ENCODE data around the gene PARD3B. TPM values are rescaled to one million over a fixed set of nuclear protein-coding genes. Genes with fewer than 3 reads are reported as not detected.

PARD3B gene
- total and polyA plus RNA-seq, 2 donors from 2014 or later: 5.3 to 29.6 TPM

DNA sequence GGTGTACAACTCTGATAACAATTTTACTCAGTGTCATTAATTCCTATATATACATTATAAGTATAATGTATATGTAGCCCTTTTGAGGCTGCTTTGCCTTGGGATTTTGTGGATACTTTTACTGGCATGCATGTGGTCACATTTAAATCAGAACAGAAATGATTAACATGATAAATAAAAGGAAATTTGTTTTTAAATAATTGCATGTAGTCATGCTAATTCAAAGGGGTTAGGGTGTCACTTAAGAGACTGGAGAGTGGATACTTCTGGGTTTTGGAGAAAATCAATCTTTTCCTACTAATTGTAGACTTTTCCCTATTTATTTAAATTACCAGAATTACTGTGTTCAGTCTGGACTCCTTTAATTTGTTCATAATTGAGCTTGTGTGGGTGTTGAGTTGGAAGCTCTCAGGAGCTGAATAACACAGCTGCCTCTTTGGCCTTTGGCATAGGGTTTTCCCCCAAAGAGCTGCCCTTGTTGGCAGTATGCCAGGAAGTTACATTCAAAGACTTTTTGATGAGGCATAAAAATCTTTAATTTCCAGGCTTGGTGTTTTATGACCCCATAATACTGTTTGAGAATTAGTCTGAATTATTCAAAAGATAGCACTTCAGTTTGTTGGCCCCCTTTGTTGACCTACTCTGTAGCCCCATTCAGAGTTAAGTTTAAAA lies 652.3 kb downstream of the PARD3B start:
- TF ChIP-seq, protein P1, sequence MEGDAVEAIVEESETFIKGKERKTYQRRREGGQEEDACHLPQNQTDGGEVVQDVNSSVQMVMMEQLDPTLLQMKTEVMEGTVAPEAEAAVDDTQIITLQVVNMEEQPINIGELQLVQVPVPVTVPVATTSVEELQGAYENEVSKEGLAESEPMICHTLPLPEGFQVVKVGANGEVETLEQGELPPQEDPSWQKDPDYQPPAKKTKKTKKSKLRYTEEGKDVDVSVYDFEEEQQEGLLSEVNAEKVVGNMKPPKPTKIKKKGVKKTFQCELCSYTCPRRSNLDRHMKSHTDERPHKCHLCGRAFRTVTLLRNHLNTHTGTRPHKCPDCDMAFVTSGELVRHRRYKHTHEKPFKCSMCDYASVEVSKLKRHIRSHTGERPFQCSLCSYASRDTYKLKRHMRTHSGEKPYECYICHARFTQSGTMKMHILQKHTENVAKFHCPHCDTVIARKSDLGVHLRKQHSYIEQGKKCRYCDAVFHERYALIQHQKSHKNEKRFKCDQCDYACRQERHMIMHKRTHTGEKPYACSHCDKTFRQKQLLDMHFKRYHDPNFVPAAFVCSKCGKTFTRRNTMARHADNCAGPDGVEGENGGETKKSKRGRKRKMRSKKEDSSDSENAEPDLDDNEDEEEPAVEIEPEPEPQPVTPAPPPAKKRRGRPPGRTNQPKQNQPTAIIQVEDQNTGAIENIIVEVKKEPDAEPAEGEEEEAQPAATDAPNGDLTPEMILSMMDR (IDR thresholded peaks at IDR 0.05; ENCODE audit: borderline replicate concordance, extremely low read depth, insufficient read depth): no peak
- H3K9ac ChIP-seq (ENCODE audit: low read length in 3 of 3): no peak overlapping the region
- H3K4me3 ChIP-seq (ENCODE audit: low read length in 3 of 3): no peak overlapping the region
- DNase-seq: no peak
- FAIRE-seq: no peak
- no peaks in the 10 kb centered on the region for H3K27me3 ChIP-seq (ENCODE audit: control insufficient read depth, insufficient read depth, low read length)
- no peak overlapping the region for H3K27ac ChIP-seq (ENCODE audit: low read depth in 2 of 2, low read length in 2 of 2)
- H3K9me3 ChIP-seq (ENCODE audit: control insufficient read depth in 2 of 3, insufficient read depth in 1 of 3, low read length in 3 of 3): no peaks in the 10 kb centered on the region
- intact Hi-C loops (cut with DNase I): no loop called here
- H3K4me1 ChIP-seq (ENCODE audit: control insufficient read depth in 2 of 3, insufficient read depth in 2 of 3, low read depth in 1 of 3, low read length in 3 of 3): no peaks in the 10 kb centered on the region
- no peaks in the 10 kb centered on the region for H3K36me3 ChIP-seq (ENCODE audit: control insufficient read depth in 2 of 3, insufficient read depth in 3 of 3, low read length in 3 of 3)

DNA sequence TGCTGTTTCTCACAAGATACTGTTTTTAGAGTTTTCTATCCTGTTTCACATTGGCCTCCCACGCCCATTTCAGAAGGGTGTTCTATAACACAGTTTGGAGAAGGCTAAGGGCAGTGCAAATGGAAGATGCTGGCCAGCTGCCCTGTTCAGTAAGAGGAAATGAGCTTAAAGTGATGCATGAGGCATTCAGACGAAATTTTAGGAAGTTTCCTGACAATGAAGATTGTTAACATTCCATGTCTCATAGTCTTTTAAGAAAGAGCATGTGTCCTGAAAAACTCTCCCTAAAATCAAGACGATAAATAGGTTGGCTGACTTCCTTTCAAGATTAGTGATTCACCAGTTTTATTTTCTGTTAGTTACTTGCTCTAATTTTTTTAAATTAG lies 652.9 kb downstream of the PARD3B start:
- TF ChIP-seq, protein P1 (IDR thresholded peaks at IDR 0.05; ENCODE audit: borderline replicate concordance, extremely low read depth, insufficient read depth): no peak
- Histone ChIP-seq H3K27ac (ENCODE audit: low read depth in 2 of 2, low read length in 2 of 2) (no peak overlapping the region), H3K9ac (ENCODE audit: low read length in 3 of 3) (no peak overlapping the region), H3K27me3 (ENCODE audit: control insufficient read depth, insufficient read depth, low read length) (no peaks in the 10 kb centered on the region), H3K36me3 (ENCODE audit: control insufficient read depth in 2 of 3, insufficient read depth in 3 of 3, low read length in 3 of 3) (no peaks in the 10 kb centered on the region), H3K9me3 (ENCODE audit: control insufficient read depth in 2 of 3, insufficient read depth in 1 of 3, low read length in 3 of 3) (no peaks in the 10 kb centered on the region), H3K4me1 (ENCODE audit: control insufficient read depth in 2 of 3, insufficient read depth in 2 of 3, low read depth in 1 of 3, low read length in 3 of 3) (no peaks in the 10 kb centered on the region), H3K4me3 (ENCODE audit: low read length in 3 of 3) (no peak overlapping the region)
- DNase-seq: peak in 2 of 5 donors; percentile 22 to 66
- peak; percentile 87 for FAIRE-seq
- intact Hi-C loops (cut with DNase I): no loop called here

DNA sequence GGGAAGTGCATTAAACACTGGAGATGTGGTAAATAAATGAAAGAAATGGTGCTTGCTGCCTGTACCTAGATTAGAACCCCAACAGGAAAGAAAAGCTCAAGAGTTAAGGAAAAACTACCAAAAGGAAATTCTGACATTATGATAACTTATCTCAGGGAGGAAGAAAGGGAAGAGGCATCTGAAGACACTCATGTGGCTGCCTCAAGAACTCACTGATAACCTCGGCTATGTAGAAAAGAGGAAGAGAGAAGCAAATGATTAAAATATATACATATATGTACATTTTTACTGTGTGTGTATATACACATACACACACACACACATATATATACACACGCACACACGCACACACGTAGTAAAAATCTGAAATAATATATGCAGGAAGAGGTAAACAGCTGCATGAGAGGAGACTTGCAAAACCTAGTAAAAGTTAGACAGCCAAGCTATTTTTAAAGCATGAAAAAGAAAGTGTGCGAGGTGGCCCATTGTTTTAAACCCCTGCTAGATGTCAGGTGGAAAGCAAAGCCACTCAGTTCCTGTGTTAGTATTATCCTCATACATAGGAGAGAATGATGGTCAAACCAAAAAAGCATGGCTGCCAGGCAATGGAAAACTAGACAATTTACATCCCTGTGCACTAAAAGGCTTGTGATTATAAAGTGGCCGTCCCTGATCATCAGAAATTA lies 654.0 kb downstream of the PARD3B start:
- no peak overlapping the region for H3K9ac ChIP-seq (ENCODE audit: low read length in 3 of 3)
- H3K36me3 ChIP-seq (ENCODE audit: control insufficient read depth in 2 of 3, insufficient read depth in 3 of 3, low read length in 3 of 3): no peaks in the 10 kb centered on the region
- H3K27me3 ChIP-seq (ENCODE audit: control insufficient read depth, insufficient read depth, low read length): no peaks in the 10 kb centered on the region
- no peaks in the 10 kb centered on the region for H3K4me1 ChIP-seq (ENCODE audit: control insufficient read depth in 2 of 3, insufficient read depth in 2 of 3, low read depth in 1 of 3, low read length in 3 of 3)
- H3K27ac ChIP-seq (ENCODE audit: low read depth in 2 of 2, low read length in 2 of 2): no peak overlapping the region
- intact Hi-C loops (cut with DNase I): no loop called here
- no peak overlapping the region for H3K4me3 ChIP-seq (ENCODE audit: low read length in 3 of 3)
- TF ChIP-seq, protein P1 (IDR thresholded peaks at IDR 0.05; ENCODE audit: borderline replicate concordance, extremely low read depth, insufficient read depth): no peak
- no peaks in the 10 kb centered on the region for H3K9me3 ChIP-seq (ENCODE audit: control insufficient read depth in 2 of 3, insufficient read depth in 1 of 3, low read length in 3 of 3)
- DNase-seq (no peak), FAIRE-seq (no peak)
